ENCODE results near the gene RRN3.
"Not testable (repeated sequence)": the region's sequence is repeated elsewhere in the genome, so short reads cannot be mapped to it uniquely, and the experiment has no call there.

RRN3 gene

GRCh38 chr16:15130943-15131700 lies 37.0 kb upstream of the RRN3 start:
- not testable (repeated sequence) for H3K4me1 ChIP-seq (ENCODE audit: control insufficient read depth in 1 of 2, insufficient read depth in 2 of 2, low read length in 2 of 2); H4K8ac ChIP-seq (ENCODE audit: low read depth, low read length); H3K27me3 ChIP-seq (ENCODE audit: insufficient read depth, low read length); H3K14ac ChIP-seq (ENCODE audit: low read length); H2BK12ac ChIP-seq (ENCODE audit: low read length); H3K9me3 ChIP-seq (ENCODE audit: insufficient read depth, low read depth, low read length); H4K91ac ChIP-seq (ENCODE audit: low read depth, low read length); H4K12ac ChIP-seq (ENCODE audit: low read depth, low read length); H2BK5ac ChIP-seq (ENCODE audit: low read depth, low read length, poor library complexity); H3K23ac ChIP-seq (ENCODE audit: low read length); DNase-seq; H3K4me3 ChIP-seq (ENCODE audit: low read depth, low read length); H3K9ac ChIP-seq (ENCODE audit: low read length); H3K79me1 ChIP-seq (ENCODE audit: low read length); H3K4me2 ChIP-seq (ENCODE audit: low read length); H3K79me2 ChIP-seq (ENCODE audit: control insufficient read depth, insufficient read depth, low read length, poor library complexity); H2AFZ ChIP-seq (ENCODE audit: insufficient read depth, low read length, poor library complexity); H2BK120ac ChIP-seq (ENCODE audit: insufficient read depth, low read length, poor library complexity); H3K4ac ChIP-seq (ENCODE audit: low read depth, low read length); H2AK5ac ChIP-seq (ENCODE audit: low read length); H3K18ac ChIP-seq (ENCODE audit: low read length); H3K27ac ChIP-seq (ENCODE audit: low read depth, low read length)
- H3K36me3 ChIP-seq (ENCODE audit: control insufficient read depth in 1 of 2, insufficient read depth in 2 of 2, low read length in 2 of 2) = peaks cover 19 to 32% of the 10 kb centered on the region in 2 experiments
- WGBS (ENCODE audit: extremely low coverage, insufficient coverage, insufficient read length) = no CpG with 5 or more reads among the region's 51 CpGs

DNA sequence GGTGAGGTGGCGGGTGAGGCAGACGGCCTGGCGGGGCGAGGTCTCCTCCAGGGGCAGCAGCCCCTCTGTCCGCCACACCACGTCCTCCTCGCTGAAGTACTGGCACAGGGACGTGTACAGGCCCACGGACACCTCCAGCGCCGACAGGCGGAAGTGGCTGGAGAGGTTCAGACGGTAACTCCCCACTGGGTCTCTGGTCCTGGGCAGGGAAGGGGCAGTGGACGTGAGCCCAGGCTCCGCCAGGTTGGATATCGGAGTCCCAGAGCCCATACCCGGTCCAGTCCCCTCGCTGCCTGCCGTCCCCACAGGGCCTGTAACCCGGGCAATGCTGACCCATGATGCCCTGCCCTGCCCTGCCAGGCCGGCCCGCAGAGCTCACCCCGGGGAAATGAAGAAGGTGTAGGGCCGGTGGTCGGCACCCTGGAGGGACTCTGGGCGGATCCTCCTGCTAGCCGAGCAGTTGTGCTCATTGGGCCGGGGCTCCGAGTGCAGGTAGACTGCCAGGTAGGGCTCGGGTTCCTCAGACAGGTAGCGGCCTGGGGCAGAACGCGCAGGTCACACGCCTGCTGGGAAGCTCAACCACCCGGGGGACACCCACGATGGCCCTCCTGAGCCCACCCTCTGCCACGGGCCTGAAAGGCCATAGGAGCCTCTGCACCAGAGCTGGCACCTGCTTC lies 36.3 kb upstream of the RRN3 start:
- H3K14ac ChIP-seq (ENCODE audit: low read length); H2BK12ac ChIP-seq (ENCODE audit: low read length); H2BK120ac ChIP-seq (ENCODE audit: insufficient read depth, low read length, poor library complexity); H3K79me1 ChIP-seq (ENCODE audit: low read length); H3K27me3 ChIP-seq (ENCODE audit: insufficient read depth, low read length); H3K4ac ChIP-seq (ENCODE audit: low read depth, low read length); H2BK5ac ChIP-seq (ENCODE audit: low read depth, low read length, poor library complexity); H3K9me3 ChIP-seq (ENCODE audit: insufficient read depth, low read depth, low read length); H3K9ac ChIP-seq (ENCODE audit: low read length); H3K27ac ChIP-seq (ENCODE audit: low read depth, low read length); H4K12ac ChIP-seq (ENCODE audit: low read depth, low read length); H3K18ac ChIP-seq (ENCODE audit: low read length); H3K4me3 ChIP-seq (ENCODE audit: low read depth, low read length); H3K79me2 ChIP-seq (ENCODE audit: control insufficient read depth, insufficient read depth, low read length, poor library complexity); H3K4me2 ChIP-seq (ENCODE audit: low read length); H3K4me1 ChIP-seq (ENCODE audit: control insufficient read depth in 1 of 2, insufficient read depth in 2 of 2, low read length in 2 of 2); H4K91ac ChIP-seq (ENCODE audit: low read depth, low read length); H2AK5ac ChIP-seq (ENCODE audit: low read length); H2AFZ ChIP-seq (ENCODE audit: insufficient read depth, low read length, poor library complexity); DNase-seq; H3K23ac ChIP-seq (ENCODE audit: low read length); H4K8ac ChIP-seq (ENCODE audit: low read depth, low read length): not testable (repeated sequence)
- WGBS (ENCODE audit: extremely low coverage, insufficient coverage, insufficient read length) = no CpG with 5 or more reads among the region's 37 CpGs
- H3K36me3 ChIP-seq (ENCODE audit: control insufficient read depth in 1 of 2, insufficient read depth in 2 of 2, low read length in 2 of 2) = peaks cover 18 to 31% of the 10 kb centered on the region in 2 experiments

- not testable (repeated sequence) for H3K79me1 ChIP-seq (ENCODE audit: low read length); H3K9me3 ChIP-seq (ENCODE audit: insufficient read depth, low read depth, low read length); H3K9ac ChIP-seq (ENCODE audit: low read length); H3K14ac ChIP-seq (ENCODE audit: low read length); H3K18ac ChIP-seq (ENCODE audit: low read length); H2BK120ac ChIP-seq (ENCODE audit: insufficient read depth, low read length, poor library complexity); H2BK5ac ChIP-seq (ENCODE audit: low read depth, low read length, poor library complexity); H3K27me3 ChIP-seq (ENCODE audit: insufficient read depth, low read length); H4K8ac ChIP-seq (ENCODE audit: low read depth, low read length); H3K79me2 ChIP-seq (ENCODE audit: control insufficient read depth, insufficient read depth, low read length, poor library complexity); H3K4me1 ChIP-seq (ENCODE audit: control insufficient read depth in 1 of 2, insufficient read depth in 2 of 2, low read length in 2 of 2); H3K4ac ChIP-seq (ENCODE audit: low read depth, low read length); H3K27ac ChIP-seq (ENCODE audit: low read depth, low read length); H4K12ac ChIP-seq (ENCODE audit: low read depth, low read length); DNase-seq; H2BK12ac ChIP-seq (ENCODE audit: low read length); H4K91ac ChIP-seq (ENCODE audit: low read depth, low read length); H2AK5ac ChIP-seq (ENCODE audit: low read length); H3K4me2 ChIP-seq (ENCODE audit: low read length); H3K23ac ChIP-seq (ENCODE audit: low read length); H2AFZ ChIP-seq (ENCODE audit: insufficient read depth, low read length, poor library complexity); H3K4me3 ChIP-seq (ENCODE audit: low read depth, low read length)
- H3K36me3 ChIP-seq (ENCODE audit: control insufficient read depth in 1 of 2, insufficient read depth in 2 of 2, low read length in 2 of 2) = peaks cover 14 to 27% of the 10 kb centered on the region in 2 experiments
- no CpG with 5 or more reads among the region's 48 CpGs for WGBS (ENCODE audit: extremely low coverage, insufficient coverage, insufficient read length)
These were observed 33.8 kb upstream of the RRN3 start for GRCh38 chr16:15127641-15128425.

DNA sequence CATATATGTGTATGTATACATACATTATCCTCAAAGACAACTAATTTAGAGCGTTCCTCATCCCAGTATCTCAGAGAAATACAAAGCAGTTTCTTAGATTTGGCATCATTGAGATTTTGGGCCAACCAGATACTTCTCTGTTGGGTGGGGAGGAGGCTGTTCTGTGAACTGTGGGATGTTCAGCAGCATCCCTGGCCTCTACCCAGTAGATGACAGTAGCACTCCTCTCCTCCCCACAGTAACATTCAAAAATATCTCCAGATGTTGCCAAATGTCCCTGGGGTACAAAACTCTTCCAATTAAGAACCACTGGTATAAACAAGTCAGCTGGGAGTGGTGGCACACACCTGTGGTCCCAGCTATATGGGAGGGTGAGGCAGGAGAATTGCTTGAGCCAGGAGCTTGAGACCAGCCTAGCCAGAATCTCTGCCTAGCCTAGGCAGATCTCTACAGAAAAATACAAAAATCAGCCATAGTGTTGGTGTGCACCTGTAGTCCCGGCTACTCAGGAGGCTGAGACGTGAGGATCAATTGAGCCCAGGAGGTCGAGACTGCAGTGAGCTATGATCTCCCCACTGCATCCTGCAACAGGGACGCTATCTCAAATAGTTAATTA lies 6.4 kb upstream of the RRN3 start:
- not testable (repeated sequence) for H2BK12ac ChIP-seq (ENCODE audit: low read length); H2BK5ac ChIP-seq (ENCODE audit: low read depth, low read length, poor library complexity); H3K4me2 ChIP-seq (ENCODE audit: low read length); H3K79me2 ChIP-seq (ENCODE audit: control insufficient read depth, insufficient read depth, low read length, poor library complexity); H3K9me3 ChIP-seq (ENCODE audit: insufficient read depth, low read depth, low read length); H2AK5ac ChIP-seq (ENCODE audit: low read length); H4K12ac ChIP-seq (ENCODE audit: low read depth, low read length); H4K91ac ChIP-seq (ENCODE audit: low read depth, low read length); H2BK120ac ChIP-seq (ENCODE audit: insufficient read depth, low read length, poor library complexity); H3K27me3 ChIP-seq (ENCODE audit: insufficient read depth, low read length); H3K4me1 ChIP-seq (ENCODE audit: control insufficient read depth in 1 of 2, insufficient read depth in 2 of 2, low read length in 2 of 2); H3K14ac ChIP-seq (ENCODE audit: low read length); H4K8ac ChIP-seq (ENCODE audit: low read depth, low read length); H3K36me3 ChIP-seq (ENCODE audit: control insufficient read depth in 1 of 2, insufficient read depth in 2 of 2, low read length in 2 of 2); H3K79me1 ChIP-seq (ENCODE audit: low read length); DNase-seq; H3K4me3 ChIP-seq (ENCODE audit: low read depth, low read length); H3K23ac ChIP-seq (ENCODE audit: low read length); H3K27ac ChIP-seq (ENCODE audit: low read depth, low read length); H3K9ac ChIP-seq (ENCODE audit: low read length); H3K18ac ChIP-seq (ENCODE audit: low read length); H2AFZ ChIP-seq (ENCODE audit: insufficient read depth, low read length, poor library complexity); H3K4ac ChIP-seq (ENCODE audit: low read depth, low read length)
- WGBS (ENCODE audit: extremely low coverage, insufficient coverage, insufficient read length) = no CpG with 5 or more reads among the region's 5 CpGs

Measured in trophoblast cell (in vitro differentiated cells and primary cell).